ENCODE measurements around the gene PEX3.

Gene PEX3

GRCh38 chr6:143513410-143513809 lies 62.8 kb downstream of the PEX3 start:
- TF ChIP-seq CTCF (IDR thresholded peaks at IDR 0.05; ENCODE audit: low read depth, low read length, missing control alignments), result peak; percentile 48
- no peak overlapping the region for H3K4me3 ChIP-seq (replicated peaks; ENCODE audit: low read depth, low read length)
- DNase-seq (ENCODE audit: extremely low read depth, low read depth), result no peak

- TF ChIP-seq CTCF (IDR thresholded peaks at IDR 0.05; ENCODE audit: low read depth, low read length, missing control alignments), result no peak
- no peak for DNase-seq (ENCODE audit: extremely low read depth, low read depth)
Measured at GRCh38 chr6:143515061-143515760, 64.6 kb downstream of the PEX3 start.

GRCh38 chr6:143515766-143516355 lies 65.3 kb downstream of the PEX3 start:
- DNase-seq (ENCODE audit: extremely low read depth, low read depth), result no peak
- no peak overlapping the region for H3K4me3 ChIP-seq (replicated peaks; ENCODE audit: low read depth, low read length)
- no peak for TF ChIP-seq CTCF (IDR thresholded peaks at IDR 0.05; ENCODE audit: low read depth, low read length, missing control alignments)

More at GRCh38 chr6:143515061-143515760, 64.6 kb downstream of the PEX3 start:
- no peak overlapping the region for H3K4me3 ChIP-seq (replicated peaks; ENCODE audit: low read depth, low read length)

- no peak overlapping the region for H3K4me3 ChIP-seq (replicated peaks; ENCODE audit: low read depth, low read length)
- TF ChIP-seq CTCF (IDR thresholded peaks at IDR 0.05; ENCODE audit: low read depth, low read length, missing control alignments), result no peak
- no peak for DNase-seq (ENCODE audit: extremely low read depth, low read depth)
Measured at GRCh38 chr6:143516690-143517446, 66.3 kb downstream of the PEX3 start.

GRCh38 chr6:143517447-143517773 lies 66.8 kb downstream of the PEX3 start:
- no peak for TF ChIP-seq CTCF (IDR thresholded peaks at IDR 0.05; ENCODE audit: low read depth, low read length, missing control alignments)
- DNase-seq (ENCODE audit: extremely low read depth, low read depth), result no peak
- no peak overlapping the region for H3K4me3 ChIP-seq (replicated peaks; ENCODE audit: low read depth, low read length)

- no peak for DNase-seq (ENCODE audit: extremely low read depth, low read depth)
- TF ChIP-seq CTCF (IDR thresholded peaks at IDR 0.05; ENCODE audit: low read depth, low read length, missing control alignments), result no peak
- no peak overlapping the region for H3K4me3 ChIP-seq (replicated peaks; ENCODE audit: low read depth, low read length)
Measured at GRCh38 chr6:143522039-143522600, 71.5 kb downstream of the PEX3 start.

Measured in HFF-Myc (cell line).